ENCODE results near the gene MRPL11.

Gene MRPL11

DNA sequence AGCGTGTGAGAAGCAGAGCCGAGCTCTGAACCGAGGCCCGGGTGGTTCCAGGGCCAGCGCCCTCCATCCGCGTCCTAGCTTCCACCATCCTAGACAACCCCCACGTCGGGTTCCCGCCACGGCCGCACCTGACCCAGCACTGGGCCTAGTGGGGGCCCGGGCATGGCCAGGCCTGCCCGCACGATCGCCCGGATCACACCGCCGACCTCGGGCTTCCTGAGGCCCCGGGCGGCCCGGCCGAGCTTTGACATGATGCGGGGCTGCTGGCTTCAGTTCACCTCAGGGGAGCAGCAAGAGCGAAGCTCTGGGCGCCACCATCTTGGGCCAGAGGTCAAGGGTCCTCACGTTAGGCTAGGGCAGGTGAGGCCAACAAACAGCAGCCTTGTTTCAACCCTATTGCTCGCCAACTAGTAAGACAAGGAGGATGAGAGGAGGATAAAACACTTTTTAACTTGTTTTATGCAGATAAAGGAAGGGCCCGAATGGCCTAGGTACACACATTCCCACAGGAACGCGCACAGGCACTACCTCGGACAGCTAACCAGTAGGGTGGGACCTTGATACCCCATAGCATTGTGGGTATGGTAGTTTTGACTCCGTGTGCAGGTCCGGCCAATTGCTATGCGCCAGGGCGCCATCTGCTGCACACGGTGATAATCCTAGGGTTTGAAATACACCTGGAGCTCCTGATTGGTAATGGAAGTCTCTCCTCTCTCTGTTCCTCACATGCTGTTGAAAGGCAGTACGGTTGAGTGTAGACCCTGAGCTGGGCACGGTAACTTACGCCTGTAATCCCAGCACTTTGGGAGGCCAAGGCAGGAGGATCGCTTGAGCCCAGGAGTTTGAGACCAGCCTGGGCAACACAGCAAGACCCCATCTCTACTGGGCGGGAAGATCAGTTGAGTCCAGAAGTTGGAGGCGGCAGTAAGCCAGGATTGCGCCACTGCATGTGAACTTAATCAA, at the start of gene MRPL11:
MRPL11 (minus strand) TSS at position 345 of the 963 bp plus-strand sequence; CDS start at position 251, 94 bp downstream.
- peak; percentile 99 for DNase-seq

DNA sequence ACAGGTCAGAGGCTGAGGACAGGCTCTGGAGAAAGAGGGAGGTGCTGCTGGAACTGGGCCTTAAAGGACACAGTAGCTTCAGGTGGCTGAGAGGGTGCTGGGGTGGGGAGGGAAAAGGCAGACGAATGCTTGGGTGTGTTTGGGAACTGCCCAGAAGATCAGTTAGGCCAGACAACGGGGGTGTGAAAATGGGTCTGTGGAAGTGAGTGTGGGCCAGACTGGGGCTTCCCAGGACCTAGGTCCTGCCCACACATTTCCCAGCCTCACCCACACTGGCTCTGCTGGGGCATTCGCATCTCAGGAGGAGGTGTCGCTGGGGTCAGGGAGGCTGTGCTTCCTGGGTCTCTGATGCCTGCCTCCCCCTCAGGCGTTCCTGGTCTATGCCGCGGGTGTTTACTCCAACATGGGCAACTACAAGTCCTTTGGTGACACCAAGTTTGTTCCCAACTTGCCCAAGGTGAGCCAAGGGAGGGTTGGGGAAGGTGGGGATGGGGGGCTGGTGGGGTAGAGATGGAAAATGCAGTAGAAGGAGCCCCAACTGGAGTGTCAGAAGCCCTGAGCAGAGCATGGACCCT, 46.2 kb upstream of the MRPL11 start:
- DNase-seq, result no peak

- DNase-seq, result peak; percentile 100
Observed at GRCh38 chr11:66480117-66480938, 41.7 kb upstream of the MRPL11 start, which contains the start of gene DPP3. DPP3 (plus strand) TSS chr11:66480434; CDS start chr11:66482201, 1,767 bp downstream.

DNA sequence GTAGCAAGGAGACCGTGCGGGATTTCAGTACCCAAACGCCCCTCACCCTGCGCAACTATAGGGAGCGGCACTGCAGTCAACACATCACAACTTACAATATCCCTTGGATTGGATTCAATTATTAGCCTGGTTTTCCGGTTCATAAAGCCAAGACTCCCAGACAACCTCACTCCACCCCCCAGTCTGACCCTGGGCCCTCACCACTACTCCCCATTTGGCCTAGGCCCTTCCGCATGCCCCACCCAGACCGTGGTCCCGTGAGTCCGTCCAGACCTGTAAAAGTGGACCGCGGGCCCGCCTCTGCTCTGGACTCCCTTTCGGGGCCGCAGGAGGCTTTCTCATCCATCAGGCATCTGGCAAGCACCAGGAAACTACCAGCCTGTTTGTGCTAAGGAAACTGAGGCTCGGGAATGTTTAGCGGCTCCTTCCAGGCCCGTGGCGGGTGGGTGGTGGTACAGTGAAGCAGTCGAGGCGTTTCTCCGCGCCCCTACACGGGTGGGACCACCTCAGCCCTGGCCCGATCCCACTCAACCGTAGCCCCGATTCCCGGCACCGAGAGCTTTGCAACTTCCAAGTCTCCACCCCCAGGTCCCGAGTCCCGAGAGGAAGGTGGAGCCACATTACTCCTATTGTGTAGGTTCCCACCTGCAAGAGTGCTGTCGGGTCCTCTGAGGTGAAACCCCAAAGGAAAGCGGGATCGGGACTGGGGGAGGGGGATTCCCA, 40.9 kb upstream of the MRPL11 start:
- peak; percentile 85 for DNase-seq

GRCh38 chr11:66478729-66479393, 40.2 kb upstream of the MRPL11 start:
- DNase-seq, result no peak

DNA sequence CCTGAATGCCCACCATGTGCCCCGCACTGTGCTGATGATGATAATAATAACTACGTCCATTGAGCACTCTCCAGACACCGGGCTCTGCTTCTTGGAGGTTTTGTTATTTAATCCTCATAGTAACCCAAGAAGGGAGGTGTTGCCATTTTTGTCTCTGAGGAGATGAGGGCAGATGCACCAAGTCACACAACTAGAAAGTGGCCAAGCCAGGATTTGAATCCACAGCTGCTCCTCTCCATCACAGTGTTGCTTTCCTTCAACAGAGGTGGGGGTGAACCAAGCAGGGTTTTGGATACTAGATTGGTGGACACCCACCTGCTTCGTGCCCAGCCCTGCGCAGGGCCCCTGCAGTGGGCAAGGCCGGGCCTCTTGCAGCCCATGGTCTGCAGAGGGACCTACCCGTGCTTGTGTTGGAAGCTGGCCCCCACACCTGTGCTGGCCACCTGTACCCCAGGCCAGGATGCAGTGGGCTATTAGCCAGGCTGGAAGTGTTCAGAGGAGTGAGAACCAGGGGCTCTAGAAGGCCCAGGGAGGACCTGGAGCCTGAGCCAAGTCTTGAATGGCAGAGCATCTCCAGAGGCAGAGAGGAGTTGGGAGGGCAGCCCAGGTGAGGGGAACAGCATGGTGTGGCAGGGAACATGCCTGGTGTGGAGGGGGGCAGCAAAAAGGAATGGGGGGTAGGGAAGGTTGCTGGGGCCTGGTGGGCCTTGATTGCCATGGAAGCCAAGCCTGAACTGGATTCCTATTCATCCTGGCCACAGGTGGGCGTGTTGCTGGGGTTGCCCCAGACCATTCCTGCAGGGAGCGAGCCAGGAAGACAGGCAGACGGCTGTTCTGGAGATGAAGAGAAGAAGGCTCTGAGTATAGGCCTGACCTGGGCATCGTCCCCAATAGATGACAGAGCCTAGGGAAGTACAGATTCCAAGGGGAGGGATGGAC, 38.9 kb upstream of the MRPL11 start:
- DNase-seq, result no peak

- DNase-seq, result peak; percentile 69
Observed at GRCh38 chr11:66476841-66477251, 38.2 kb upstream of the MRPL11 start.

DNA sequence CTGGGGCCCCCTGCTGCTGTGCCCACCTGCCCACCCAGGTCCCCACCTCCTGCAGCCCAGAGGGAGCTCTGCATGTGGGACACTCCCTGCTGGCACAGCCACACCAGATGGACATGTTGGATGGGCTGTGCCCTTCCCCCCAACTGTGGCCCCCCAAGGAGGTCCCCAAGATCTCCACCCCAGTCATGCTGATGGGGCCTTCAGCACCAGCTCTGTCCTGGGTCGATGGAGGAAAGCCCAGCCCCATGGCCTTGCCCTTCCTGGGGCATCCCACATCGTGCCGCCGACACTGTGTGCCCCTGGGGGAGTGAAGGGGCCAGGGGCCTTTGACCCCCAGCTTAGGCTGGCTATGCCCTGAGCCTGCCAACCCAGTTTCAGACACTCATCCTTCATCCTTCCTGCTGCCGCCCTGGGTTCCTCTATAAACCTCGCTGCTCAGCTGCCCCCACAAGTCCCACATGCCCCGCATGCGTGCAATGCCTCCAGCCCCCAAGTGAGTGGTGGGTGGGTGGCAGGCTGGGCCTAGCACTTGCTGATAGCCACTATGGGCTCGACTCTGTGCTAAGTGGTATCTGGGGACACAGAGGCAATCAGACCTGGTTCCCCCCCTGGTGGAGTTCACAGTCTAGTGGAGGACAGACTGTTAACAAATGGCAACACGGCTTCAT, 37.7 kb upstream of the MRPL11 start:
- no peak for DNase-seq

- no peak for DNase-seq
Observed at GRCh38 chr11:66475349-66476172, 36.9 kb upstream of the MRPL11 start.

DNA sequence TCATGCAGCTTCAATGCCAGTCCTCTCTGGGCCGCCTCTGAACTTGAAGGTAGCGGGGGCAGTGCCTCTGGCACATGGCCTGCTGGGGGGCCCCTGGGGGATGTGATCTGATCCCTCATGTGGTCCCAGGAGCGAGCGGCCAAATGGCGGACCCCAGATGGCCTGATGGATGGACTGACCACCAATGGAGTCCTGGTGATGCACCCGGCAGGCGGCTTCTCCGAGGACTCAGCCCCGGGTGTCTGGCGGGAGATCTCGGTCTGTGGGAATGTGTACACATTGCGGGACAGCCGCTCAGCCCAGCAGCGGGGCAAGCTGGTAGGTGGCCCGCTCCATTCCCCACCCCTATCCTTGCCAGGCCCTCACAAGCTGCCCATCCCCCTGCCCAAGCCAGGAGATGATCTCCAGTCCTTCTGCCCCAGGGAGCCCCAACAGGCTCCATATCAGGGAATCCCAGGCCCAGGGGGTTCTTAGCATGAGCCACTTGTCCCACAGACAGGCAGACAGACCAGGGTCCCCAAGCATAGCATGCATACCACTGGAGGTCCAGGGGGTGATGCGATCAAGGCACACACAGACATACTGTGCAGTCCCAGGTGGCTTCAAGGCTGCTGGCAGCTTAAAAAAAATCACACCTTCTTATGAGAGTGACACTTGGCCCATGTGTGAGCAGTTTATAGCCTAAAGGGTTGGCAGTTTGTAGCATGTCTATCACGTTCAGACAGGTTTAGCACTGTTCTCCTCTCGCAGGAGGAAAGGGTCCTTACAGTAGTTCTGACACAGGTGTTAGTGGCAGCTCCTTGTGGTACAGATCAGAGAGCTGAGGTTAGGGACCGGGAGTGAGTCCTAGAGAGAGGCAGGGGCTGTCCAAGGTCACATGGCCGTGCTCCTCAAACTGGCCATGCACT, 35.2 kb upstream of the MRPL11 start:
- no peak for DNase-seq

GRCh38 chr11:66473167-66473566, 34.5 kb upstream of the MRPL11 start:
- no peak for DNase-seq

DNA sequence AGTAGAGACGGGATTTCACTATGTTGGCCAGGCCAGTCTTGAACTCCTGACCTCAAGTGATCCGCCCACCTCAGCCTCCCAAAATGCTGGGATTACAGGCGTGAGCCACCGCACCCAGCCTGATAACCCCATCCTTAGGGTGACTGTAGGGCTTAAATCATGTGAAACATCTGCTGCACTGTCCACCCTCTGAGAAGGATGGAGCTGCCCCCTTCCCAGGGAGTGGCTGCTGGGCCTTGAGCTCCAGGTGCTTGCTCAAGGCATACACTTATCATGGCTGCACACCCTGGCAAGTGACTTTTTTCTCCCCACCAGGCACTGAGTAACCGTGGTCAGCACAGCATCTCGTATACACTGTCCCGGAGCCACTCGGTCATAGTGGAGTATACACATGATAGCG, 33.4 kb upstream of the MRPL11 start:
- DNase-seq, result peak; percentile 13

DNA sequence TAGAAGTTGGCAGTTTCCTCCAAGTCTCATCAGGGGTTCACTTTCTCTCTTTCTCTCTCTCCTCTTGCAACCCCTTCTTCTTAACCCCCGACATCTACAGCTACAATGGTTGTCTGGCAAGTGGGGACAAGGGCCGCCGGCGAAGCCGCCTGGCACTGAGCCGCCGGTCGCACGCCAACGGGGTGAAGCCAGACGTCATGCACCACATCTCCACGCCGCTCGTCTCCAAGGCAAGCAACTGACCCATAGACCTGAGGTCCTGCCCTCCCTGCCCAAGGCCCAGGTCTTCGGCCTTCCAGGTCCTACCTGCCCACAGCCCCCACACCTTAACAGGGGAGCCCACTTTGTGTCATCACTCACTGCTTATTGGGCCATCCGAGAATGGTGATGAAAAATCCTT, 32.5 kb upstream of the MRPL11 start:
- DNase-seq, result peak; percentile 11

- DNase-seq, result peak; percentile 11
Observed at GRCh38 chr11:66470015-66470414, 31.4 kb upstream of the MRPL11 start.

DNA sequence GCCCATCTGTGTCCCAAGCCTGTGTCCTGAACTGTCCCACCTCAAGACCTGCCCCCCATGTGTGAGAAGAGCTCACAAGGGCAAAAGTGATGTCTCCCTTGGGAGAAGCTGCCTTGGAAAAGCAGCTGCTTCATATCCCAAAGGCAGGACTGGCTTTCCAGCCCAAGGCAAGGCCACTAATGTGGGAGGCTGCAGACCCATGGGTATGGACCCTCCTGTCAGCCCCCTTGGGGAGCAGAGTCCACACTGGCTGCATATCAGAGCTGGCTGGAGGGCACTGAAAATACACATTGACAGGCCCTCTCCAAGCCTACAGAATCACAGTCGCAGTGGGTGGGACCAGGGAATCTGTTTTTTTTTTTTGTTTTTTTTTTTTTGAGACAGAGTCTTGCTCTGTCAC, 30.8 kb upstream of the MRPL11 start:
- DNase-seq, result peak; percentile 21

GRCh38 chr11:66468691-66469090, 30.0 kb upstream of the MRPL11 start:
- DNase-seq, result peak; percentile 5

DNA sequence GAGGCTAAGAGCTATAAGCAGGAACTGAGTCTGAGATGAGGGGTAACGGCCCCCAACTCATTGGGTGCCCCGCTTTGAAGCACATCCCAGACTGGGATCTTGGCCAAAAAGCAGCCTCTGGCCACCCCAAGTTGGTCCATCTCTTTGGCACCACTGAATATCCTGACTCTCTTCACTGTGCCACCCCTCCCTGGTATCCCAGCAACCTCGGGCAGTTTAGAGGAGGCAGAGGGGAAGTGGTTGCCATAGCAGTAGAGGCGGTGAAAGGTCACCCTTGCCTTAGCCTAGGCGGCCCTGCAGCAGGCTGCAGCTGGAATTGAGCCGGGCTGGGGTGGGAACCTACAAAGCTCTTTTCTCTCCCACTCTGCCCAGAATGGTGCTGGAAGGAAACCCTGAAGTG, 29.1 kb upstream of the MRPL11 start:
- DNase-seq, result peak; percentile 47

GRCh38 chr11:66467034-66467659, 28.5 kb upstream of the MRPL11 start:
- DNase-seq, result peak; percentile 87
